Measurements from ENCODE around the gene CEP85. TPM values are rescaled to one million over a fixed set of nuclear protein-coding genes. Genes with fewer than 3 reads are reported as not detected.

CEP85 gene
- total and polyA plus RNA-seq, 9 of the 15 experiments (the other 6 are each of a cell fraction or from before 2014, with no cell fraction given), result 42.1 to 140 (median 92.6) TPM

DNA sequence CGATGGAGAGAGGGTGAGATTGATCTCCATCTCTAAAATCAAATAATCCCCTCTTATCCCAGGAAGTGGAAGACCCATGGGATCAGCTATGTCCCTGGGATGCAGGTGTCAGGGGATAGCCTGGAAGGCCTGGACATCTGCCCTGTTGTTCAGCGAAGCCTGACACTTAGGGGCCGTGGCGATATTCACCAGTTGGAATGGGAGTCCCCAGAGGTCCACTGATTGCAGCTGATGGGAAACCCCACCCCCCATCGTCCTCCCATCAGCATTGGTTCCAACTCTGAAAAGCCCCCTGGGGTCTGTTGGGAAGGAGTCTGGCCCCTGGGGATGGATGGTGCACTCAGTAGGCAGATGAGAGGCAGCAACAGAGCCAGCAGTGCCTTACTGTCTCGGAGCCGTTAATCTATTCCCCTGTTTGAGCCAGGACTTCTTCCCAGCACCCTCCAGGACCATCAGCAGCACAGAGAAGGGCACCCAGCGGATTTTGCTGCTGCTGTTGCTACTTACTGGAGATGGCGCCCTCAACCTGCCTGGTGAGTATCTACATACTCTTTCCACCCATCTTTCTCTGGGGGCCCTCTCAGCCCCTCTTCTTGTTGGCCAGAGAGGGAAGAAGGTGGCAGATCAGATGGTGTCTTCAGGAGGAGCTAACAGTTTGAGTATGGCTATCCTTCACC, 30.2 kb upstream of the CEP85 start (continued):
- TF ChIP-seq E2F1 (CRISPR knock-in tag; IDR thresholded peaks at IDR 0.05) (no peak), ZNF3 (CRISPR knock-in tag; IDR thresholded peaks at IDR 0.05) (no peak), MTF1 (CRISPR knock-in tag; IDR thresholded peaks at IDR 0.05; ENCODE audit: borderline replicate concordance) (no peak), RAD21 (CRISPR knock-in tag; conservative IDR thresholded peaks at IDR 0.05 in 1 of 2, IDR thresholded peaks at IDR 0.05 in 1 of 2) (peak in 1 of 2 experiments; percentile 58; a peak in 2 of 4 replicates)
- TF ChIP-seq, protein P1, sequence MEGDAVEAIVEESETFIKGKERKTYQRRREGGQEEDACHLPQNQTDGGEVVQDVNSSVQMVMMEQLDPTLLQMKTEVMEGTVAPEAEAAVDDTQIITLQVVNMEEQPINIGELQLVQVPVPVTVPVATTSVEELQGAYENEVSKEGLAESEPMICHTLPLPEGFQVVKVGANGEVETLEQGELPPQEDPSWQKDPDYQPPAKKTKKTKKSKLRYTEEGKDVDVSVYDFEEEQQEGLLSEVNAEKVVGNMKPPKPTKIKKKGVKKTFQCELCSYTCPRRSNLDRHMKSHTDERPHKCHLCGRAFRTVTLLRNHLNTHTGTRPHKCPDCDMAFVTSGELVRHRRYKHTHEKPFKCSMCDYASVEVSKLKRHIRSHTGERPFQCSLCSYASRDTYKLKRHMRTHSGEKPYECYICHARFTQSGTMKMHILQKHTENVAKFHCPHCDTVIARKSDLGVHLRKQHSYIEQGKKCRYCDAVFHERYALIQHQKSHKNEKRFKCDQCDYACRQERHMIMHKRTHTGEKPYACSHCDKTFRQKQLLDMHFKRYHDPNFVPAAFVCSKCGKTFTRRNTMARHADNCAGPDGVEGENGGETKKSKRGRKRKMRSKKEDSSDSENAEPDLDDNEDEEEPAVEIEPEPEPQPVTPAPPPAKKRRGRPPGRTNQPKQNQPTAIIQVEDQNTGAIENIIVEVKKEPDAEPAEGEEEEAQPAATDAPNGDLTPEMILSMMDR (IDR thresholded peaks at IDR 0.05 in 2 of 3, conservative IDR thresholded peaks at IDR 0.05 in 1 of 3; ENCODE audit: insufficient read depth in 2 of 3, low read depth in 1 of 3, low read length in 3 of 3), result peak; percentile 33 to 62 (median 58); a peak in 4 of 6 replicates
- TF ChIP-seq, protein P2, sequence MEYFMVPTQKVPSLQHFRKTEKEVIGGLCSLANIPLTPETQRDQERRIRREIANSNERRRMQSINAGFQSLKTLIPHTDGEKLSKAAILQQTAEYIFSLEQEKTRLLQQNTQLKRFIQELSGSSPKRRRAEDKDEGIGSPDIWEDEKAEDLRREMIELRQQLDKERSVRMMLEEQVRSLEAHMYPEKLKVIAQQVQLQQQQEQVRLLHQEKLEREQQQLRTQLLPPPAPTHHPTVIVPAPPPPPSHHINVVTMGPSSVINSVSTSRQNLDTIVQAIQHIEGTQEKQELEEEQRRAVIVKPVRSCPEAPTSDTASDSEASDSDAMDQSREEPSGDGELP (CRISPR knock-in tag; IDR thresholded peaks at IDR 0.05; ENCODE audit: borderline replicate concordance), result 0 out of 2 replicates have a peak, but pooled peaks have one; percentile 19

All from K562 (cell line).